Activated CD4-positive, alpha-beta T cell treated with anti-CD3 and anti-CD28 coated beads, Interleukin-2, amount 50 U/mL, for 1 hour (primary cell): Measurements from ENCODE around the gene MOB2.

Experiments
- DNase-seq: peaks from one replicate; pipeline ENCODE4 v3.0.0-alpha.2; 2020

The MOB2 gene

DNA sequence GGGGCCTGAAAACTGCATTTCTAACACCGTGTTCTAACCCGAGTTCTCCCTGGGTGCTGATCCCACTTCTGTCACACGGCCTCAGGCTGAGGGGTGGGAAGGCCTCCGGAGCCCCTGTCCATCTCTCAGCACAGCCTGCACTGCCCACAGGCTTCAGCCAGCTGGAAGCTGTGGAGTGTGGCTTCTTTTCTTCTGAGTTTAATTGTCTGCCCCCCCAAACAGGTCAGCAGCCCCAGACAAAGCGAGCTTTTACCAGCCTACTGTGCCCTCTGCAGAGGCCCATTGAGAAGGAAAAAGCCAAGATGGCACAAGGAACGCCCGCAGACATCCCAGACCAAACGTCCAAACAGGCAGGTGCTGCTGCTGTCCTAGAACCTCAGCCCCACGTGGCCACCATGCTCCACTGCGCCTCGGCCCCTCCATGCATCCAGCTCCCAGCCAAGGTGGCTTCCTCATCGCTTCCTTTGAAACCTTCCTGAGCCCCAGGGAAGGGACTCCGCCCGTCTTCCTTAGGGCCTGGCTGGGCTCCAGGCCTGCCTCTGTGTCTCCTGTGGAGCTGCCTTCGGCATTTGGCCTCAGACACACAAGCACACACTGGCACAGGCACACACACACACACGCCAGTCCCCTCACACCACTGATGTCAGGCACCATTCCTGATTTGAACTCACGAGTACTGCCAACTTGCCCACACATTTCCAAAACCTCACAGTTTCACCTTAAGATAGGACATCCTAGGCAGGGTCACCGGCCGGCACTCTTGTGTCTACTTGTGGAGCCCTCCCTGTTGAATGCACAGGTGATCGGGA is 1.7 kb downstream of the MOB2 start:
- DNase-seq = no peak

DNA sequence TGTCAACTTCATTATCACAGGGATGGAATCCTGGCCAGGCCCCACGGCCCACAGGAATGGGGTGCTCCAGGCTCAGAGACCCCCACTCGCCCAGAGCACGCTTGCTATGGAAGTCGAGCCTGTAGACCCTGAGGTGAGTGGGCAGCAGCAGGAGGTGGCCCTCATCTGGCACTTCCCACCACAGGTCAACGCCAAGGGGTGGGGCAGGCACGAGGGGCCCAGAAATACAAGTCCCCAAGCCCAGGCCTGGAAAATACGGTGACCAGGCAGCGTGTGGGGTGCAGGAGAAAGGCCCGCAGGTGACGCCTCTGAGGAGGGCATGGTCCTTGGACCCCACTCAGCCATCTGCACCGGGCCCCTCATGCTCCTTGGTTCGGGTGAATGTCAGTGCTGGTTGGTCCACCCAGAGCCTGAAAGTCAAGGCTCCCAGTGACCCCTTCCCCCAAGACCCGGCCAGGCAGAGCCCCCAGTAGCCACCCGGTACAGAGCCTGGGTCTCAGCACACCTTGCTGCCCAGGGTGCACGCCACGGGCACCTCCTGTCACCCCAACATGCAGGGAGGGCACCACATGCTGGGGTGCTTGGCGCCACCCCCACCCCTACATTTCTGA is 2.4 kb downstream of the MOB2 start:
- DNase-seq = no peak

GRCh38 chr11:1483445-1483961 is 3.1 kb downstream of the MOB2 start:
- no peak for DNase-seq

DNA sequence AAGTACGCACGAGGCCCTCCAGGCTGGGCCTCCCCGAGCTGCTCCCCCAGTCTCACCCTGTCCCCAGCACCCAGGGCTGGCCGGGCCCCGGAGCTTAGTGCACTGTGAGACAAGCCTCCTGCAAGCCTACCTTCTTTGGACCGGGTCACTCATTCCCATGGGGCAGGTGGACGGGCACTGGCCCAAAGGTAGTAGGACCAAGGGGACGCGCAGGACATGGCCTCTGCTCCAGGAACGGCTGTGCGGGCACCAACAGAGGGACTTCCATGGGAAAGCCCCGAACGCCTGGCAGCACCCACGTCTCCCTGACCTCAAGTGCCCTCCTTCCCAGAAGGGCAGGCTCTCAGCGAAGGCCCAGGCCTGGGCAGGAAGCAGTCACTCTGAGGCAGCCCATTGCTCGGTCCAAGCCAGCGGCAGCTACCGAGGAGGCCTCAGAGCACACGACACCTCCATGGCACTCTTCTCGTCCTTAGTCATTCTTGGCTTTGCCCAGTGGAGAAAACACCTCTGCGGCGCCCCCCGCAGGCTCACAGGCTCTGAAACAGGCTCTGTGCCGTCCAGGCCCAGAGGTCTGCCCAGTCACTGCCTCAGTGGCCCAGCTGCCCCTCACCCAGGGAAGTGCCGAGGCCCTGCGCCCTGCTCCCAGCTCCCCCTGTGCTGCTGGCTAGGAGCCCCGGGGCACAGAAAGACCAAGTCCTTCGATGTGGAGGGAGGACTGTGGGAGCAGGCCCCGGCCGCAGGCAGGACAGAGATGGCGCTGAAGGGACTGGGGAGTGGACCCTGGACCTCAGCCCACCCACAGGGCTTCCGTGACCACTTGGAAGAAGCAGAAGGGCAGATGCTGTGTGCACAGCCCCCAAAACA is 3.8 kb downstream of the MOB2 start:
- no peak for DNase-seq

DNA sequence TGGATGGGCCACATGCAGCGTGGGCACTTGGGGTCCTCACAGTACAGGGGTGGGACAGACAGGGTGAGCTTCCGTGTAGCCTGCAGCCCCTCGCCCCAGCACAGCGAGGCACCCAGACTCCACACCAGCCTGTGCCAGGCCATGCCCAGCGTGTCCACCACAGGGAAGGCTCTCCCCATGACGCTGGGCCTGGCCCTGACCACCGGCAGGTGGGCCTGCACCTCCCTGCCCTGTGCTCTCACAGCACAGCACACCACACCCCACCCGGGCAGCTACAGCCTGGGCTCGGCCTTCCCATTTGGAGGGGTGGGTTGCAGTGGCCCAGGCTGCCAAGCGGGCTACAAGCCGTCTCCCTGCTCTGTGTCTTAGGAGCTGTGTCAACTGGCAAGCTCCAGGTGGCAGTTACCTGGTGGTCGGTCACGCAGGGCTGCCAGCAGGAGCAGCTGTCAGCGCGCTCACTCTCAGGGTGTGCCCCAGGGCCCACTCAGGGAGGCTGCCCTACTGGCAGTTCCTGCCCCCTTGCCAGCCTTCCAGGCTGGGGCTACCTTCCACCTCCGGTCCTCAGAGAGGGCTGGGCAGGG is 4.6 kb downstream of the MOB2 start:
- no peak for DNase-seq

DNA sequence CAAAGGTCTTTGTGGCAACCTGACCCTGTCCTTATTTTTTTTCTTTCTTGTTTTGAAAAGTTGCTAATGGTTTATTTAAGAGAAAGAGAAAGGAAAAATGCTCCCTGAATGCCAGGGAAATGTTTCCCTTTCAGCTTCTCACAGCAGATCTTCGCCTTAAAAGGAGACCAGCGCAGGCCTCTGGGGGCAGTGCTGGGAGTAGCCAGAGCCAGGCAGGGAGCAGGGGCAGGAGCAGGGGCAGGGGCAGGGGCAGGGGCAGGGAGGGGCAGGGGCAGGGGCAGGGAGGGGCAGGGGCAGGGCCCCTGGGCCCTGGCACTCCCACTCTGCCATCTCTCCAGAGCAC is 5.1 kb downstream of the MOB2 start:
- DNase-seq = no peak

GRCh38 chr11:1480555-1481482 is 5.8 kb downstream of the MOB2 start:
- no peak for DNase-seq

GRCh38 chr11:1480191-1480554 is 6.4 kb downstream of the MOB2 start:
- no peak for DNase-seq

DNA sequence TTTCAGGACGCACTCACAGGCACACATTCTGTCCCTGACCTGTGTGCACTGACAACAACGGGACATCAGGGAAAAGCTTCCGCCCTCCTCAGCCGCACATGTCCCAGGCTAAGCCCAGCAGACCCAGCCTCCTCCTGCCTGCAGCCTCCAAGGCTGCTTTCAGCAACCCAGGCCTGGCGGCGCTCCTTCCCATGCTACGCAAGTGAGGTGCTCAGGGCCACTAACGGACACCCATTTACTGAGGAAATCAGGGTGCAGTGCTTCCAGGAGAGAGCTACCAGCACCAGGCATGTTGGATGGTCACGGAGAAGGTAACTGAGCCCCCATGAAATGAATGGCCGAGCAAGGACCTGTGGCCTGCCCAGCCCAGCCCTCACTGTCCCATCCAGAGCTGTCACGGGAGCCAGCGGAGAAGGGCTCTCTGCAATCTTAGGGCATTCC is 6.9 kb downstream of the MOB2 start:
- no peak for DNase-seq

GRCh38 chr11:1479006-1479677 is 7.4 kb downstream of the MOB2 start:
- DNase-seq = no peak

- DNase-seq = no peak
Observed at GRCh38 chr11:1478544-1478943, 8.0 kb downstream of the MOB2 start.

DNA sequence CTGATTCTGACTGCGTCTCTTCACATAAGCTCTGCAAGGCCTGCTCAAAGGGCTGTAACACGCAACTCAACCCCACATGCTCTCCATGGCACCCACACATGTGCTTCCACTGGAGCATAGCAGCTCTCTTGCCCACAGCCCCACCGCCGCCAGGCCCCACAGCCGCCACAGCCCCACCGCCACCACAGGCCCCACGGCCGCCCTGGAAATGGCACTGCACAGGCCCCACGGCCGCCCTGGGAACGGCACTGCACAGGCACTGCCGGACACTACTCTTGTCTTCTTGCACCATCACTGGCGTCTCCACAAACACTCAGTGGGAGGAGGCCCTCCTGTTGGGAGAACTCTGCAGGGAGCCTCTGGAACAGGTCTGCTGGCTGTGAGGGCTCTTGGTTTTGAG is 8.6 kb downstream of the MOB2 start:
- no peak for DNase-seq

- DNase-seq = no peak
Observed at GRCh38 chr11:1476940-1477736, 9.4 kb downstream of the MOB2 start.

GRCh38 chr11:1475841-1476240 is 10.7 kb downstream of the MOB2 start:
- DNase-seq = no peak

DNA sequence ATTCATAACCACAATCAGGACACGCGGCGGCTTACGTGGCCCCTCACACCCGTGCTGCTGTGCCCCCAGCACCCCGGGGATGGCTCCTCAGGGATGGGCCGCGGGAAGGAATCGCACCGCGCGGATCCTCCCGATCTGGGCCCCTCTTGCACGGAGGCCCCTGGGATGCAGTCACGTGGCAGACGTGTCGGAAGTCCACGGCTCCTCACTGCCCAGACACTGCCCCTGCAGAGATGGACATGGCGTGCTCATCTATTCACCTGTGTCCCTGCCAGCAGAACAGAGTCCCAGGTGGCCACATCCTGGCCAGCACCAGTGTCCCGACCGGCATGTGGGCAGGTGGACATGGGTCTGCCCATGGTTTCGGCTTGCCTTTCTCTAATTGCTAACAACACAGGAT is 12.8 kb downstream of the MOB2 start:
- no peak for DNase-seq

DNA sequence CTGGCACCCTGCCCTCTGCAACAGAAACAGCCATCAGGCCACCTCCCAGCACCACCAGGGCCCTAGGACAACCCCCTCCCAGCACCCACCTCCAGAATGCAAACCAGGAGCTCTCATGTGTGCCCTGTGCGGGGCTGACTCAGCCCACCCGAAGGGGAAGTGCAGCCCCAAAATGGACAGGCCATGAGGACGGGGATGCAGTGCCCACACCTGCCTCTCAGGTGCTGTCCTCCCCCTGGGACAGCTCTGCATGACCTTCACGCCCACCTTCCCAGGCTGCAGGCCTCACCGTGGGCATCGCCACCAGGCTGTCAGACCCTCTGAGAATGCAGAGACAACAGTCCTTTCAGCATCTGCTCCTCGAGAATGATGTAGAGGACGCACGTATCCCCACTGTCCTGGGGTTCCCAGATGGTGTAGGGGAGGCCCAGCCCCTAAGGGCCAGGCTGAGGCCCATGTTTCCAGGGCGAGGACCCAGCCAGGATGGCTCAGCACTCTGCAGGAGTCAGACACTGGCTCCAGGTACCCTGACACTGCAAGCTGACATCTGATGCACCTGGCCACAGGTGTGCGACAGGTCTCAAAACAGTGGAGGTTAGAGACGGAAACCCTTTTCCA is 13.5 kb downstream of the MOB2 start:
- no peak for DNase-seq

DNA sequence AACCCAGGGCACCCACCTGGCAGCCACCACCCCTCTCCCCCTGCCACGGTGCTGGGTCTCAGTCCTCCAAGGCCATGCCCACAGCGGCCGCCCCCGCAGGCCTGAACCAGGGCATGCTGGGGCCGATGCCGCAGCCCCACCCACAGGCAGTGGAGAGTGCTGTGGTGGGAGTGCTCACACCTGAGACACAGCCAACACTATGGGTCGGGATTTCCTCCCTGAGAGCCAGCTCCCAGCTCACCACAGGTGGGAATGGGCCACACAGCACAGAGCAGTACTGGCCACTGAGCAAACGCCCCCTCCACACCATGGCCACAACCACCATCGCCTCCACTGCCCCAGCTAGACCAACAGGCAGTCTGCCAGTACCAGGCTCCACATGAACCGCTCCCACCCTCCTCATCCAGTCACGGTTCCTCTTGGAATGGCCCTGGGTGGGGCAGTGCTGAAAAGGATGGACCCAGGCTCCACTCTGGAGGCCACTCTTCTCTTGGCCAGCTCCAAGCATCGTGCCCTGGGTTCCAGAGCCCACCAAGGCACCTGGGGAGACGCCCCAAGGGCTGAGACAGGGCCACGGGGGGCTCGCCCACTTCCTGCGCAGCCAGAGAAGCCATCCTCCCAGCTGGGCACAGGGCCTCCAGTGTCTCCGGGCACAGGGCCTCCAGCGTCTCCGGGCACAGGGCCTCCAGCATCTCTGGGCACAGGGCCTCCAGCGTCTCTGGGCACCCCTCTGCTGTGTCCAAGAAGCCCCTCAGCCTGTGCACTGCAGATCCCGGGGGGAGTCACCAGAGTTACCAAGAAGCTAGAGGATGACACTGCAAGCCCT is 14.2 kb downstream of the MOB2 start:
- DNase-seq = no peak

DNA sequence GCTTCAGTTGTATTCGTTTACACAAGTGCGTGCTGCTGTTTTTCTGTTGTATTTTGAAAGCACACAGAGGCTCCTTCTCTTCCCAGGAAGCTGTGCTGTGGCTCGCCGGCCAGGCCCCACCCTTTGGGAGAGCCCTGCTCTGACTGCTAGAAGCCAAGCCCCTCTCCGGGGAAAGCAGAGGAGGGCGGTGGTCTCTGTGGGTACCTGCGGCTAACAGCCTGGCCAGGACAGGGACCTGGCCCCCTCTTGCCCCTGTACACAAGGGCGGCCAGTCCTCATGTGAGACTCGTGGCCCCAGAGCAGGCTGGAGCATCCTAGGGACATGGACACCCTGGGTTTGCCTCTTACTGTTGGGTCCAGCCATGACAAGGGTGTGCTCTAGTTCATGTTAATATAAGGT is 14.8 kb downstream of the MOB2 start:
- no peak for DNase-seq
